IMR-90 (cell line): ENCODE measurements around the gene C5orf52. TPM values are rescaled to one million over a fixed set of nuclear protein-coding genes. Genes with fewer than 3 reads are reported as not detected.

Source experiments
- polyA plus RNA-seq, 3 experiments: library from polyadenylated mRNA; depleted of rRNA; stranded (reverse); fragments of >200 nt; gene quantifications; 2 replicates each; pipeline ENCODE4 v1.2.3, GENCODE V29; 2012; ENCODE audit warnings: low replicate concordance in 1 of 3
- total RNA-seq: library from RNA; depleted of rRNA; stranded (reverse); fragments of >200 nt; gene quantifications from 2 replicates; pipeline ENCODE4 v1.2.3, GENCODE V29; 2012; rRNA removed

Gene C5orf52
- total and polyA plus RNA-seq, 2 of the 4 experiments (the other 2 are of a cell fraction) = not detected

Other genes starting within 250 kb of the C5orf52 start
- gene NIPAL4, start 211.3 kb upstream of the C5orf52 start, total RNA-seq = 0.18 and 0.28 TPM in 2 replicates
- gene NIPAL4, start 211.3 kb upstream of the C5orf52 start, polyA plus RNA-seq (2012; rRNA removed) = 0.32 and 0.39 TPM in 2 replicates
- gene ADAM19, start 95.8 kb upstream of the C5orf52 start, total RNA-seq = 35.5 and 38.3 TPM in 2 replicates
- gene ADAM19, start 95.8 kb upstream of the C5orf52 start, polyA plus RNA-seq (2012; rRNA removed) = 47.8 and 49.2 TPM in 2 replicates
- not detected in 2 replicates for gene SOX30, start 19.1 kb upstream of the C5orf52 start, total RNA-seq
- not detected in 2 replicates for gene SOX30, start 19.1 kb upstream of the C5orf52 start, polyA plus RNA-seq (2012; rRNA removed)
- 20.4 and 32.5 TPM in 2 replicates for gene THG1L, start 59.9 kb downstream of the C5orf52 start, total RNA-seq
- 12.8 and 15.2 TPM in 2 replicates for gene THG1L, start 59.9 kb downstream of the C5orf52 start, polyA plus RNA-seq (2012; rRNA removed)
- 3.0 and 3.9 TPM in 2 replicates for gene LSM11, start 72.2 kb downstream of the C5orf52 start, total RNA-seq
- gene LSM11, start 72.2 kb downstream of the C5orf52 start, polyA plus RNA-seq (2012; rRNA removed) = 0.92 and 1.4 TPM in 2 replicates
- gene CLINT1, start 187.6 kb downstream of the C5orf52 start, total RNA-seq = 124 and 146 TPM in 2 replicates
- 110 and 144 TPM in 2 replicates for gene CLINT1, start 187.6 kb downstream of the C5orf52 start, polyA plus RNA-seq (2012; rRNA removed)